ENCODE data around the gene CLEC7A.

The CLEC7A gene

GRCh38 chr12:10095971-10096370 is 34.0 kb downstream of the CLEC7A start:
- DNase-seq (ENCODE audit: low read depth in 3 of 3, low spot score in 1 of 3), result no peak

GRCh38 chr12:10094646-10095395 is 35.2 kb downstream of the CLEC7A start:
- DNase-seq (ENCODE audit: low read depth in 3 of 3, low spot score in 1 of 3), result no peak

GRCh38 chr12:10088955-10089900 is 40.8 kb downstream of the CLEC7A start:
- DNase-seq (ENCODE audit: low read depth in 3 of 3, low spot score in 1 of 3), result no peak

- no peak for DNase-seq (ENCODE audit: low read depth in 3 of 3, low spot score in 1 of 3)
Observed at GRCh38 chr12:10088031-10088430, 42.0 kb downstream of the CLEC7A start.

- no peak for DNase-seq (ENCODE audit: low read depth in 3 of 3, low spot score in 1 of 3)
Observed at GRCh38 chr12:10086387-10086786, 43.6 kb downstream of the CLEC7A start.

GRCh38 chr12:10084733-10085132 is 45.3 kb downstream of the CLEC7A start:
- no peak for DNase-seq (ENCODE audit: low read depth in 3 of 3, low spot score in 1 of 3)

GRCh38 chr12:10082117-10082874 is 47.7 kb downstream of the CLEC7A start:
- no peak for DNase-seq (ENCODE audit: low read depth in 3 of 3, low spot score in 1 of 3)

GRCh38 chr12:10075451-10075850 is 54.5 kb downstream of the CLEC7A start:
- no peak for DNase-seq (ENCODE audit: low read depth in 3 of 3, low spot score in 1 of 3)

GRCh38 chr12:10073261-10073660 is 56.7 kb downstream of the CLEC7A start:
- no peak for DNase-seq (ENCODE audit: low read depth in 3 of 3, low spot score in 1 of 3)

- DNase-seq (ENCODE audit: low read depth in 3 of 3, low spot score in 1 of 3), result no peak
Observed at GRCh38 chr12:10072131-10072530, 57.9 kb downstream of the CLEC7A start.

- no peak for DNase-seq (ENCODE audit: low read depth in 3 of 3, low spot score in 1 of 3)
Observed at GRCh38 chr12:10070380-10070779, 59.6 kb downstream of the CLEC7A start.

- DNase-seq (ENCODE audit: low read depth in 3 of 3, low spot score in 1 of 3), result no peak
Observed at GRCh38 chr12:10069976-10070375, 60.0 kb downstream of the CLEC7A start.

GRCh38 chr12:10069099-10069498 is 60.9 kb downstream of the CLEC7A start:
- no peak for DNase-seq (ENCODE audit: low read depth in 3 of 3, low spot score in 1 of 3)

GRCh38 chr12:10068644-10069043 is 61.4 kb downstream of the CLEC7A start:
- DNase-seq (ENCODE audit: low read depth in 3 of 3, low spot score in 1 of 3), result no peak

- no peak for DNase-seq (ENCODE audit: low read depth in 3 of 3, low spot score in 1 of 3)
Observed at GRCh38 chr12:10067942-10068341, 62.1 kb downstream of the CLEC7A start.

- no peak for DNase-seq (ENCODE audit: low read depth in 3 of 3, low spot score in 1 of 3)
Observed at GRCh38 chr12:10067264-10067663, 62.7 kb downstream of the CLEC7A start.

Measured in stimulated activated CD4-positive, alpha-beta T cell treated with anti-CD3 and anti-CD28 coated beads, TNF-alpha, amount 100 ng/mL, for 1 hour (primary cell).